Non-pigmented ciliary epithelial cell (primary cell): ENCODE measurements around the gene ATP5PD.

Experiments
- DNase-seq: peaks from one replicate; pipeline ENCODE4 v3.0.0-alpha.2; 2010; ENCODE audit warnings: low read depth

The ATP5PD gene

GRCh38 chr17:74994440-74994839, 52.3 kb downstream of the ATP5PD start:
- peak; percentile 51 for DNase-seq

- no peak for DNase-seq
Measured at GRCh38 chr17:74992223-74992622, 54.5 kb downstream of the ATP5PD start.

- DNase-seq, result no peak
Measured at GRCh38 chr17:74990581-74991105, 56.1 kb downstream of the ATP5PD start.
